PC-3 (cell line): ENCODE data around the gene MOB3A. TPM values are rescaled to one million over a fixed set of nuclear protein-coding genes. Genes with fewer than 3 reads are reported as not detected.
A peak's percentile ranks its signal among the peaks of the same experiment; 100 is the strongest.

Source experiments
- ATAC-seq: fragments of 200-7000 bp; cut with Tn5 transposase; 2 replicates; pipeline ENCODE4 v1.9.1; 2020; ENCODE audit warnings: mild to moderate bottlenecking, moderate library complexity
- BruUV-seq: library from RNA; stranded (reverse); fragments of 400-500 nt; replicated peaks from 2 replicates; lab custom pipeline; 2021; lab: Mats Ljungman, UMichigan
- CTCF ChIA-PET: fragments of 300-600 bp; sonication (Branson Sonifier 250); formaldehyde crosslinking; loops from one replicate; lab custom pipeline; 2022; ENCODE audit warnings: antibody characterized with exemption; lab: Charles Lee
- POLR2A ChIA-PET: fragments of 300-600 bp; sonication (Branson Sonifier 250); formaldehyde crosslinking; loops from one replicate; lab custom pipeline; 2022; ENCODE audit warnings: antibody characterized with exemption; ENCODE audit not compliant: unreplicated experiment; lab: Charles Lee
- DNase-seq: peaks from one replicate; pipeline ENCODE4 v3.0.0-alpha.2; 2015
- H2AFZ ChIP-seq: fragments of 300-600 bp; sonication (generic); 2 replicates; pipeline ENCODE4 v1.6.0; 2016; ENCODE audit warnings: antibody characterized with exemption, low read length
- H3F3A ChIP-seq: fragments of 300-600 bp; sonication (generic); one replicate; pipeline ENCODE4 v1.6.0; 2017; ENCODE audit warnings: antibody characterized with exemption, low read length, control low read depth, mild to moderate bottlenecking; ENCODE audit not compliant: unreplicated experiment
- H3K27ac ChIP-seq: fragments of 300-600 bp; sonication (generic); 2 replicates; pipeline ENCODE4 v1.5.1; 2016; ENCODE audit warnings: mild to moderate bottlenecking, low read length
- H3K27me3 ChIP-seq: fragments of 300-600 bp; sonication (generic); 2 replicates; pipeline ENCODE4 v1.6.1; 2016; ENCODE audit warnings: low read length, mixed read lengths
- H3K36me3 ChIP-seq: fragments of 300-600 bp; sonication (generic); 2 replicates; pipeline ENCODE4 v1.6.1; 2016; ENCODE audit warnings: low read depth, mixed run types, low read length, mixed read lengths
- H3K4me1 ChIP-seq: fragments of 300-600 bp; sonication (generic); 2 replicates; pipeline ENCODE4 v1.5.1; 2016; ENCODE audit warnings: low read length; ENCODE audit not compliant: insufficient read depth
- H3K4me2 ChIP-seq: fragments of 300-600 bp; sonication (generic); 2 replicates; pipeline ENCODE4 v1.6.0; 2016; ENCODE audit warnings: low read length
- H3K4me3 ChIP-seq: fragments of 300-600 bp; sonication (generic); 2 replicates; pipeline ENCODE4 v1.5.1; 2016; ENCODE audit warnings: mild to moderate bottlenecking, low read length, mixed read lengths
- H3K79me2 ChIP-seq: fragments of 300-600 bp; sonication (generic); 2 replicates; pipeline ENCODE4 v1.6.1; 2017; ENCODE audit warnings: low read length, mixed read lengths
- H3K9ac ChIP-seq: fragments of 300-600 bp; sonication (generic); 2 replicates; pipeline ENCODE4 v1.6.0; 2016; ENCODE audit warnings: mild to moderate bottlenecking, low read length
- H3K9me2 ChIP-seq: fragments of 300-600 bp; sonication (generic); replicated peaks from 2 replicates; pipeline ENCODE4 v1.6.1; 2016; ENCODE audit warnings: mixed run types, low read length, mixed read lengths
- H3K9me3 ChIP-seq: fragments of 300-600 bp; sonication (generic); 2 replicates; pipeline ENCODE4 v1.6.1; 2016; ENCODE audit warnings: low read length, mixed read lengths
- H4K20me1 ChIP-seq: fragments of 300-600 bp; sonication (generic); 2 replicates; pipeline ENCODE4 v1.6.1; 2016; ENCODE audit warnings: low read length, mixed read lengths
- EZH2 ChIP-seq: fragments of 300-600 bp; sonication (generic); IDR thresholded peaks from one replicate; pipeline ENCODE4 v1.6.1; 2017; ENCODE audit warnings: antibody characterized with exemption, mild to moderate bottlenecking, low read length; ENCODE audit not compliant: unreplicated experiment
- EZH2phosphoT487 ChIP-seq: fragments of 300-600 bp; sonication (generic); IDR thresholded peaks from 2 replicates; pipeline ENCODE4 v1.6.1; 2018; ENCODE audit warnings: mild to moderate bottlenecking, antibody characterized with exemption, low read length, borderline replicate concordance
- intact Hi-C: fragments of 100-400 bp; cut with micrococcal nuclease; formaldehyde crosslinking; loops from 2 replicates; pipeline ENCODE4 v1.9.0; 2023
- total RNA-seq: library from RNA; depleted of rRNA; stranded (reverse); fragments of >200 nt; gene quantifications from 2 replicates; pipeline ENCODE4 v1.2.3, GENCODE V29; 2014
- TF ChIP-seq, protein P1 (sequence below): fragments of 300-600 bp; sonication (generic); conservative IDR thresholded peaks from 2 replicates; pipeline ENCODE4 v1.5.1; 2017; ENCODE audit warnings: antibody characterized with exemption, low read depth, mild to moderate bottlenecking, low read length

MOB3A gene
- total RNA-seq, 1 experiment from 2014 or later = 15.1 TPM

DNA sequence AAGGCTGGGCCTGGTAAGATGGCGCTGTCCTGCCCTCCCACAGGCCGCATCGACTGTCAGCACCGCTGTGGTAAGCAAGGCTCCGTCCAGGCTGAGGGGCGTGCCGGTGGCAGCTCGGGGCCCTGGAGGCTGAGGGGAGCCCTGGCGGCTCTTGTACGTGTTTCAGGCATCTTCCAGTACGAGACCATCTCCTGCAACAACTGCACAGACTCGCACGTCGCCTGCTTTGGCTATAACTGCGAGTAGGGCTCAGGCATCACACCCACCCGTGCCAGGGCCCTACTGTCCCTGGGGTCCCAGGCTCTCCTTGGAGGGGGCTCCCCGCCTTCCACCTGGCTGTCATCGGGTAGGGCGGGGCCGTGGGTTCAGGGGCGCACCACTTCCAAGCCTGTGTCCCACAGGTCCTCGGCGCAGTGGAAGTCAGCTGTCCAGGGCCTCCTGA is 1.8 kb upstream of the MOB3A start:
- ATAC-seq = no peak
- Histone ChIP-seq H3K4me3 (no peak overlapping the region), H3K27me3 (no peaks in the 10 kb centered on the region), H3F3A (no peaks in the 10 kb centered on the region), H3K4me1 (peaks cover 5% of the 10 kb centered on the region; the same call in 1 of the 2 replicates), H3K36me3 (no peaks in the 10 kb centered on the region; the same call in 1 of the 2 replicates), H3K79me2 (peaks cover 26% of the 10 kb centered on the region), H3K9me3 (no peaks in the 10 kb centered on the region), H4K20me1 (no peaks in the 10 kb centered on the region), H3K27ac (no peak overlapping the region), H3K9me2 (no peaks in the 10 kb centered on the region), H3K4me2 (no peak overlapping the region), H3K9ac (no peak overlapping the region), H2AFZ (no peak overlapping the region)
- DNase-seq = no peak
- no TSS peak for BruUV-seq
- ChIA-PET POLR2A (no interaction called here), CTCF (no interaction called here)
- intact Hi-C loops = loop anchor here (5.0 kb wide), 1 partner anchor 54 kb away; the partner anchor contains the start of gene AP3D1
- TF ChIP-seq, protein P1, sequence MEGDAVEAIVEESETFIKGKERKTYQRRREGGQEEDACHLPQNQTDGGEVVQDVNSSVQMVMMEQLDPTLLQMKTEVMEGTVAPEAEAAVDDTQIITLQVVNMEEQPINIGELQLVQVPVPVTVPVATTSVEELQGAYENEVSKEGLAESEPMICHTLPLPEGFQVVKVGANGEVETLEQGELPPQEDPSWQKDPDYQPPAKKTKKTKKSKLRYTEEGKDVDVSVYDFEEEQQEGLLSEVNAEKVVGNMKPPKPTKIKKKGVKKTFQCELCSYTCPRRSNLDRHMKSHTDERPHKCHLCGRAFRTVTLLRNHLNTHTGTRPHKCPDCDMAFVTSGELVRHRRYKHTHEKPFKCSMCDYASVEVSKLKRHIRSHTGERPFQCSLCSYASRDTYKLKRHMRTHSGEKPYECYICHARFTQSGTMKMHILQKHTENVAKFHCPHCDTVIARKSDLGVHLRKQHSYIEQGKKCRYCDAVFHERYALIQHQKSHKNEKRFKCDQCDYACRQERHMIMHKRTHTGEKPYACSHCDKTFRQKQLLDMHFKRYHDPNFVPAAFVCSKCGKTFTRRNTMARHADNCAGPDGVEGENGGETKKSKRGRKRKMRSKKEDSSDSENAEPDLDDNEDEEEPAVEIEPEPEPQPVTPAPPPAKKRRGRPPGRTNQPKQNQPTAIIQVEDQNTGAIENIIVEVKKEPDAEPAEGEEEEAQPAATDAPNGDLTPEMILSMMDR = no peak
- TF ChIP-seq EZH2 (no peak), EZH2phosphoT487 (no peak)

DNA sequence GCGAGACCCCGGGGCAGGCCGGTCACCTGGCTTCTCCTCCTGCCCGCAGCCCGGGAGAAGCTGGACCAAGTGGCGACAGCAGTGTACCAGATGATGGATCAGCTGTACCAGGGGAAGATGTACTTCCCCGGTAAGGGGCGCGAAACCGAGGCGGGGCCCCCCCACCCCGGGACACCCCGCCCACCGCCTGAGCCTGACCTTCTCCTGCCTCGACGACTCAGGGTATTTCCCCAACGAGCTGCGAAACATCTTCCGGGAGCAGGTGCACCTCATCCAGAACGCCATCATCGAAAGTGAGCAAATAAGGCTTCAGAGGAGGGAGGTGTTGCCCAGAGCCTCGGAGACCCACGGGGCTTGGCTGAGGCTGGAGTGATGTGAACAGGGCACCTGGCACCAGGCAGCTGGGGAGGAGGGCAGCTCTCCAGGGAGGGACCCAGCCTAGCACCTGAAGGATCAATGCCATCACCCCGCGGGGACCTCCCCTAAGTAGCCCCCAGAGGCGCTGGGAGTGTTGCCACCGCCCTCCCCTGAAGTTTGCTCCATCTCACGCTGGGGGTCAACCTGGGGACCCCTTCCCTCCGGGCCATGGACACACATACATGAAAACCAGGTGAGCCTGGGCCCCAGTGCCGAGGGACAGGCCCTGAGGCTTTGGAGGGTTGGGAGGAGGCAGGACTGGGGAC is 1.2 kb upstream of the MOB3A start:
- Histone ChIP-seq H3K79me2 (peaks cover 29% of the 10 kb centered on the region), H3K27ac (no peak overlapping the region), H3K9me3 (no peaks in the 10 kb centered on the region), H3K27me3 (no peaks in the 10 kb centered on the region), H3K4me3 (peak overlapping the region; percentile 65), H3K4me2 (peak overlapping the region; percentile 95), H3K36me3 (no peaks in the 10 kb centered on the region; the same call in 1 of the 2 replicates), H3F3A (no peaks in the 10 kb centered on the region), H3K9me2 (no peaks in the 10 kb centered on the region), H2AFZ (peak overlapping the region; percentile 78), H3K4me1 (peaks cover 5% of the 10 kb centered on the region; the same call in 1 of the 2 replicates), H3K9ac (no peak overlapping the region; the same call in 1 of the 2 replicates), H4K20me1 (no peaks in the 10 kb centered on the region)
- POLR2A ChIA-PET = interaction anchor here (0.6 kb wide), 1 partner anchor 38 kb away, joined by 6 read pairs; no protein-coding TSS in a partner anchor
- intact Hi-C loops = loop anchor here (5.0 kb wide), 1 partner anchor 55 kb away; the partner anchor contains the start of gene AP3D1
- CTCF ChIA-PET = no interaction called here
- no TSS peak for BruUV-seq
- peak; percentile 1; the same call in 1 of the 2 replicates for ATAC-seq
- TF ChIP-seq EZH2 = no peak
- TF ChIP-seq EZH2phosphoT487 = no peak
- TF ChIP-seq, protein P1 = no peak
- DNase-seq = no peak
